Colonic mucosa (tissue), 4 donors: ENCODE data around the gene HOXD3. TPM values are rescaled to one million over a fixed set of nuclear protein-coding genes. Genes with fewer than 3 reads are reported as not detected.

Experiments
- DNase-seq: peaks from one replicate; pipeline ENCODE4 v3.0.0-alpha.2; 2020
- H3K27ac ChIP-seq: fragments of 200-600 bp; one replicate; pipeline ENCODE4 v1.8.0; 2021
- H3K27me3 ChIP-seq: fragments of 200-600 bp; one replicate; pipeline ENCODE4 v1.8.0; 2021
- H3K36me3 ChIP-seq: fragments of 200-600 bp; one replicate; pipeline ENCODE4 v1.8.0; 2021
- H3K4me1 ChIP-seq: fragments of 200-600 bp; one replicate; pipeline ENCODE4 v1.8.0; 2021; ENCODE audit warnings: mild to moderate bottlenecking
- H3K4me3 ChIP-seq: fragments of 200-600 bp; one replicate; pipeline ENCODE4 v1.8.0; 2021
- H3K9ac ChIP-seq, 2 donors: one replicate each; pipeline ENCODE4 v1.7.0; 2013; ENCODE audit warnings: control low read depth in 2 of 2, low read depth in 2 of 2, low read length in 2 of 2
- H3K9me3 ChIP-seq: fragments of 200-600 bp; one replicate; pipeline ENCODE4 v1.8.0; 2021
- CTCF ChIP-seq: fragments of 200-600 bp; IDR thresholded peaks from one replicate; pipeline ENCODE4 v1.8.0; 2022; ENCODE audit warnings: antibody characterized with exemption, mild to moderate bottlenecking
- intact Hi-C: fragments of 100-400 bp; cut with DNase I; formaldehyde crosslinking; loops from one replicate; pipeline ENCODE4 v1.14.1; 2022
- total RNA-seq, 2 donors: library from RNA; stranded (reverse); fragmentation: NEBNext Ultra II Directional in 1 of 2; extraction: Animal tissue kit (Norgen Biotek cat#: 25700) in 1 of 2; gene quantifications; one replicate each; pipeline ENCODE4 v1.2.1, GENCODE V29; 2021
- donor health status: healthy.
- donor health status: DM: no; HTN: no; CAD: no.
- donor health status: DM: no; HTN: no; CAD: no.

Gene HOXD3
- total RNA-seq, 2 donors from 2014 or later = 3.2 to 4.6 TPM

GRCh38 chr2:176202491-176202890, 45.4 kb downstream of the HOXD3 start:
- Histone ChIP-seq H3K27me3 (no peaks in the 10 kb centered on the region), H3K4me1 (no peaks in the 10 kb centered on the region)

GRCh38 chr2:176205126-176205525, 48.0 kb downstream of the HOXD3 start:
- Histone ChIP-seq H3K36me3 (no peaks in the 10 kb centered on the region), H3K27ac (no peak overlapping the region), H3K9ac (no peak overlapping the region), H3K27me3 (no peaks in the 10 kb centered on the region), H3K4me1 (no peaks in the 10 kb centered on the region), H3K4me3 (no peak overlapping the region), H3K9me3 (no peaks in the 10 kb centered on the region)
- no peak for DNase-seq
- intact Hi-C loops = no loop called here
- TF ChIP-seq CTCF = no peak

More at GRCh38 chr2:176202491-176202890, 45.4 kb downstream of the HOXD3 start:
- intact Hi-C loops = no loop called here
- Histone ChIP-seq H3K9ac (no peak overlapping the region), H3K4me3 (no peak overlapping the region), H3K36me3 (no peaks in the 10 kb centered on the region), H3K9me3 (no peaks in the 10 kb centered on the region), H3K27ac (no peak overlapping the region)
- DNase-seq = no peak
- TF ChIP-seq CTCF = no peak

- H3K4me3 ChIP-seq = no peak overlapping the region
- intact Hi-C loops = no loop called here
- no peak for TF ChIP-seq CTCF
- no peak for DNase-seq
- no peak overlapping the region for H3K9ac ChIP-seq
- H3K36me3 ChIP-seq = no peaks in the 10 kb centered on the region
- no peak overlapping the region for H3K27ac ChIP-seq
- H3K9me3 ChIP-seq = no peaks in the 10 kb centered on the region
- no peaks in the 10 kb centered on the region for H3K27me3 ChIP-seq
- H3K4me1 ChIP-seq = no peaks in the 10 kb centered on the region
Measured at GRCh38 chr2:176206136-176206535, 49.0 kb downstream of the HOXD3 start.

GRCh38 chr2:176206682-176207081, 49.6 kb downstream of the HOXD3 start:
- Histone ChIP-seq H3K4me3 (no peak overlapping the region), H3K27me3 (no peaks in the 10 kb centered on the region), H3K27ac (no peak overlapping the region), H3K36me3 (no peaks in the 10 kb centered on the region), H3K4me1 (no peaks in the 10 kb centered on the region), H3K9me3 (no peaks in the 10 kb centered on the region), H3K9ac (no peak overlapping the region)
- no peak for DNase-seq
- no peak for TF ChIP-seq CTCF
- intact Hi-C loops = no loop called here

GRCh38 chr2:176211110-176211509, 54.0 kb downstream of the HOXD3 start:
- Histone ChIP-seq H3K9ac (no peak overlapping the region), H3K4me1 (no peaks in the 10 kb centered on the region), H3K36me3 (no peaks in the 10 kb centered on the region), H3K9me3 (no peaks in the 10 kb centered on the region), H3K27ac (no peak overlapping the region), H3K27me3 (no peaks in the 10 kb centered on the region), H3K4me3 (no peak overlapping the region)
- intact Hi-C loops = no loop called here
- TF ChIP-seq CTCF = no peak
- DNase-seq = no peak

- H3K36me3 ChIP-seq = no peaks in the 10 kb centered on the region
- no peak for TF ChIP-seq CTCF
- no peak overlapping the region for H3K4me3 ChIP-seq
- H3K27ac ChIP-seq = no peak overlapping the region
- no peaks in the 10 kb centered on the region for H3K9me3 ChIP-seq
- DNase-seq = no peak
- intact Hi-C loops = no loop called here
- H3K9ac ChIP-seq = no peak overlapping the region
- H3K4me1 ChIP-seq = no peaks in the 10 kb centered on the region
- H3K27me3 ChIP-seq = no peaks in the 10 kb centered on the region
Measured at GRCh38 chr2:176212276-176212675, 55.2 kb downstream of the HOXD3 start.
